Osteoblast (primary cell): Measurements from ENCODE around the gene TRIM42. TPM values are rescaled to one million over a fixed set of nuclear protein-coding genes. Genes with fewer than 3 reads are reported as not detected.

Experiments
- DNase-seq: peaks from one replicate; pipeline ENCODE4 v3.0.0; 2011; ENCODE audit warnings: low spot score, mixed read lengths; ENCODE audit not compliant: insufficient read length; ENCODE audit errors: missing footprints
- H2AFZ ChIP-seq: 2 replicates; pipeline ENCODE4 v1.6.0; 2011; ENCODE audit warnings: mild to moderate bottlenecking, low read length
- H3K27ac ChIP-seq: 2 replicates; pipeline ENCODE4 v1.5.1; 2011; ENCODE audit warnings: mild to moderate bottlenecking, low read depth, low read length, moderate library complexity
- H3K27me3 ChIP-seq: 2 replicates; pipeline ENCODE4 v1.6.0; 2012; ENCODE audit warnings: mild to moderate bottlenecking, control low read depth, inconsistent platforms, low read length, moderate library complexity; ENCODE audit not compliant: insufficient read depth
- H3K36me3 ChIP-seq: 2 replicates; pipeline ENCODE4 v1.5.1; 2011; ENCODE audit warnings: mild to moderate bottlenecking, low read length, control low read depth, moderate library complexity; ENCODE audit not compliant: insufficient read depth
- H3K4me1 ChIP-seq: 2 replicates; pipeline ENCODE4 v1.5.1; 2011; ENCODE audit warnings: mild to moderate bottlenecking, low read length, control low read depth, moderate library complexity; ENCODE audit not compliant: insufficient read depth
- H3K4me2 ChIP-seq: 2 replicates; pipeline ENCODE4 v1.6.0; 2011; ENCODE audit warnings: mild to moderate bottlenecking, low read length; ENCODE audit not compliant: insufficient read depth
- H3K4me3 ChIP-seq: fragments of 200-600 bp; sonication (generic); 3 replicates; pipeline ENCODE4 v1.5.1; 2012; ENCODE audit warnings: mild to moderate bottlenecking, low read length, inconsistent platforms; ENCODE audit not compliant: insufficient read depth
- H3K79me2 ChIP-seq: 2 replicates; pipeline ENCODE4 v1.6.0; 2012; ENCODE audit warnings: mild to moderate bottlenecking, low read length, control low read depth, inconsistent platforms; ENCODE audit not compliant: insufficient read depth
- H3K9me3 ChIP-seq: 2 replicates; pipeline ENCODE4 v1.5.1; 2011; ENCODE audit warnings: low read depth, low read length, control low read depth
- H4K20me1 ChIP-seq: 2 replicates; pipeline ENCODE4 v1.6.0; 2012; ENCODE audit warnings: mild to moderate bottlenecking, low read length, control low read depth; ENCODE audit not compliant: insufficient read depth
- total RNA-seq: library from RNA; depleted of rRNA; stranded (reverse); fragments of >200 nt; gene quantifications from 2 replicates; pipeline ENCODE4 v1.2.3, GENCODE V29; 2012
- TF ChIP-seq, protein P1 (sequence below): IDR thresholded peaks from 2 replicates; pipeline ENCODE4 v1.5.1; 2011; ENCODE audit warnings: mild to moderate bottlenecking, low read depth, low read length, moderate library complexity; ENCODE audit errors: extremely low read depth

The TRIM42 gene
- total RNA-seq, 1 donor = not detected

DNA sequence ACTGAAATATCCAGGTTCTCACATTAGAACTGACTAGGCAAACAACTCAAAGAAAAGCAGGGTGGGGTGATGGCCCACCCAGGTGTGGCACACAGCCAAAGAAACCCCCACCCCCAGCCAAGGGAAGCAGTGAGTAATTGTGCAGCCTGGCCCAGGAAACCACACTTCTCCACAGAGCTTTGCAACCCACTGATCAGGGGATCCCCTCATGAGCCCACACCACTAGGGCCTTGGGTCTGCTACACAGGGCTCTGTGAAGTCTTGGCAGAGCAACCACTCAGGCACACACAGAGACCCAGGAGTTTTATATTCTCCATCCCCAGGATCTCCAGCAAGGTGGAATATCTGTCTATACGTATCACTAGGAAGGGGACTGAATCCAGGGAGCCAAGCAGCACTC is 22.2 kb upstream of the TRIM42 start:
- H3K4me1 ChIP-seq = no peaks in the 10 kb centered on the region

DNA sequence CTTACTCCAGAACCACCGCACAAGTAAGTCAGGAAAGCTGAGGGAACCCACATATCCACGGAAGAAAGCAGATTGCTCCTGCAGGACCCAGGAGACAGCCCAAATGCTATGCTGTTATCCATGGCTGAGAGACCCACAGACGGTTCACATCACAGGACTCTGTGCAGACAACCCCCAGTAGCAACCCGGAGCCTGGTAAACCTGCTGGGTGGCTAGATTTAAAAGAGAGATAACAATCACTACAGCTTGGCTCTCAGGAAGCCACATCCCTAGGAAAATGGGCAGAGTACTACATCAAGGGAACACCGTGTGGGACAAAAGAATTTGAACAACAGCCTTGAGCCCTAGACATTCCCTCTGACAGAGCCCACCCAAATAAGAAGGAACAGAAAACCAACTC is 13.8 kb upstream of the TRIM42 start:
- Histone ChIP-seq H2AFZ (no peak overlapping the region), H3K4me3 (no peak overlapping the region), H3K79me2 (no peaks in the 10 kb centered on the region), H3K27me3 (no peaks in the 10 kb centered on the region), H3K27ac (no peak overlapping the region), H4K20me1 (no peaks in the 10 kb centered on the region), H3K36me3 (no peaks in the 10 kb centered on the region), H3K4me2 (no peak overlapping the region), H3K4me1 (no peaks in the 10 kb centered on the region), H3K9me3 (no peaks in the 10 kb centered on the region)
- TF ChIP-seq, protein P1, sequence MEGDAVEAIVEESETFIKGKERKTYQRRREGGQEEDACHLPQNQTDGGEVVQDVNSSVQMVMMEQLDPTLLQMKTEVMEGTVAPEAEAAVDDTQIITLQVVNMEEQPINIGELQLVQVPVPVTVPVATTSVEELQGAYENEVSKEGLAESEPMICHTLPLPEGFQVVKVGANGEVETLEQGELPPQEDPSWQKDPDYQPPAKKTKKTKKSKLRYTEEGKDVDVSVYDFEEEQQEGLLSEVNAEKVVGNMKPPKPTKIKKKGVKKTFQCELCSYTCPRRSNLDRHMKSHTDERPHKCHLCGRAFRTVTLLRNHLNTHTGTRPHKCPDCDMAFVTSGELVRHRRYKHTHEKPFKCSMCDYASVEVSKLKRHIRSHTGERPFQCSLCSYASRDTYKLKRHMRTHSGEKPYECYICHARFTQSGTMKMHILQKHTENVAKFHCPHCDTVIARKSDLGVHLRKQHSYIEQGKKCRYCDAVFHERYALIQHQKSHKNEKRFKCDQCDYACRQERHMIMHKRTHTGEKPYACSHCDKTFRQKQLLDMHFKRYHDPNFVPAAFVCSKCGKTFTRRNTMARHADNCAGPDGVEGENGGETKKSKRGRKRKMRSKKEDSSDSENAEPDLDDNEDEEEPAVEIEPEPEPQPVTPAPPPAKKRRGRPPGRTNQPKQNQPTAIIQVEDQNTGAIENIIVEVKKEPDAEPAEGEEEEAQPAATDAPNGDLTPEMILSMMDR = no peak
- DNase-seq = no peak

More for the DNA sequence above, 22.2 kb upstream of the TRIM42 start:
- Histone ChIP-seq H2AFZ (no peak overlapping the region), H3K4me3 (no peak overlapping the region), H3K36me3 (no peaks in the 10 kb centered on the region), H3K4me2 (no peak overlapping the region), H3K27me3 (no peaks in the 10 kb centered on the region), H3K27ac (no peak overlapping the region), H3K9me3 (no peaks in the 10 kb centered on the region), H4K20me1 (no peaks in the 10 kb centered on the region), H3K79me2 (no peaks in the 10 kb centered on the region)
- TF ChIP-seq, protein P1 = no peak
- no peak for DNase-seq

DNA sequence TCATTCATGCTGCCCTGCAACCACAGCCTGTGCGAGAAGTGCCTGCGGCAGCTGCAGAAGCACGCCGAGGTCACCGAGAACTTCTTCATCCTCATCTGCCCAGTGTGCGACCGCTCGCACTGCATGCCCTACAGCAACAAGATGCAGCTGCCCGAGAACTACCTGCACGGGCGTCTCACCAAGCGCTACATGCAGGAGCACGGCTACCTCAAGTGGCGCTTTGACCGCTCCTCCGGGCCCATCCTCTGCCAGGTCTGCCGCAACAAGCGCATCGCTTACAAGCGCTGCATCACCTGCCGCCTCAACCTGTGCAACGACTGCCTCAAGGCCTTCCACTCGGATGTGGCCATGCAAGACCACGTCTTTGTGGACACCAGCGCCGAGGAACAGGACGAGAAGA is 4.7 kb downstream of the TRIM42 start:
- H3K27ac ChIP-seq = no peak overlapping the region
- TF ChIP-seq, protein P1 = no peak
- no peak overlapping the region for H3K4me3 ChIP-seq
- H3K9me3 ChIP-seq = no peaks in the 10 kb centered on the region
- no peaks in the 10 kb centered on the region for H4K20me1 ChIP-seq
- peak; percentile 22 for DNase-seq
- no peaks in the 10 kb centered on the region for H3K36me3 ChIP-seq
- no peak overlapping the region for H3K4me2 ChIP-seq
- no peaks in the 10 kb centered on the region for H3K79me2 ChIP-seq
- H3K27me3 ChIP-seq = no peaks in the 10 kb centered on the region
- no peak overlapping the region for H2AFZ ChIP-seq
- H3K4me1 ChIP-seq = no peaks in the 10 kb centered on the region

DNA sequence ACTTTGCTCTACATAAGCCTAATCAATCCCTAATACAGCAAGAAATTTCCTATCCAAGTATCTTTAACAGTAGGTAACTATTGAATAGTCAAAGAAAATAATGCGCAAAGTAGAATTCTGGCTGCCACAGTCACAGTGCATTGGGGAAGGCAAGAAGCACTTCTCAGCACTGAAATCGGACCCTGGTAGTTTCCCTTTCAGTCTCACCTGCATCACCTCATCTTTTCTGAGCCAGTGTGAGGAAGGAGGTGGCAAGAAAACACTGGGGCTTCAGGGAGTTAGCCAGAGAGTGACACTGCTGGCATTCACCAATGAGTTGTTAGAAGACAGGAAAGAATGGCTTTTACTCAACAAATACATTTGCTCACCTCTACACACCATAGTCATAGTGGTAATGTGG is 8.3 kb downstream of the TRIM42 start:
- TF ChIP-seq, protein P1 = no peak
- H3K9me3 ChIP-seq = no peaks in the 10 kb centered on the region
- H4K20me1 ChIP-seq = no peaks in the 10 kb centered on the region
- H3K4me2 ChIP-seq = no peak overlapping the region
- H2AFZ ChIP-seq = no peak overlapping the region
- H3K4me3 ChIP-seq = no peak overlapping the region
- H3K36me3 ChIP-seq = no peaks in the 10 kb centered on the region
- H3K79me2 ChIP-seq = no peaks in the 10 kb centered on the region
- H3K27me3 ChIP-seq = peaks cover under 1% of the 10 kb centered on the region
- no peak for DNase-seq
- H3K27ac ChIP-seq = no peak overlapping the region
- H3K4me1 ChIP-seq = no peaks in the 10 kb centered on the region
